ENCODE data around the gene TBX3.

- TF ChIP-seq EZH2 (IDR thresholded peaks at IDR 0.05; ENCODE audit: borderline replicate concordance, insufficient read depth, low read length, poor library complexity, severe bottlenecking) (no peak), POLR2AphosphoS5 (IDR thresholded peaks at IDR 0.05) (no peak), MXI1 (conservative IDR thresholded peaks at IDR 0.05; ENCODE audit: poor library complexity, severe bottlenecking) (no peak), RAD21 (conservative IDR thresholded peaks at IDR 0.05) (no peak), EP300 (conservative IDR thresholded peaks at IDR 0.05; ENCODE audit: poor library complexity, severe bottlenecking) (no peak), TAF1 (IDR thresholded peaks at IDR 0.05; ENCODE audit: low read depth) (no peak), SMC3 (conservative IDR thresholded peaks at IDR 0.05; ENCODE audit: poor library complexity) (no peak)
- TF ChIP-seq, protein P1, sequence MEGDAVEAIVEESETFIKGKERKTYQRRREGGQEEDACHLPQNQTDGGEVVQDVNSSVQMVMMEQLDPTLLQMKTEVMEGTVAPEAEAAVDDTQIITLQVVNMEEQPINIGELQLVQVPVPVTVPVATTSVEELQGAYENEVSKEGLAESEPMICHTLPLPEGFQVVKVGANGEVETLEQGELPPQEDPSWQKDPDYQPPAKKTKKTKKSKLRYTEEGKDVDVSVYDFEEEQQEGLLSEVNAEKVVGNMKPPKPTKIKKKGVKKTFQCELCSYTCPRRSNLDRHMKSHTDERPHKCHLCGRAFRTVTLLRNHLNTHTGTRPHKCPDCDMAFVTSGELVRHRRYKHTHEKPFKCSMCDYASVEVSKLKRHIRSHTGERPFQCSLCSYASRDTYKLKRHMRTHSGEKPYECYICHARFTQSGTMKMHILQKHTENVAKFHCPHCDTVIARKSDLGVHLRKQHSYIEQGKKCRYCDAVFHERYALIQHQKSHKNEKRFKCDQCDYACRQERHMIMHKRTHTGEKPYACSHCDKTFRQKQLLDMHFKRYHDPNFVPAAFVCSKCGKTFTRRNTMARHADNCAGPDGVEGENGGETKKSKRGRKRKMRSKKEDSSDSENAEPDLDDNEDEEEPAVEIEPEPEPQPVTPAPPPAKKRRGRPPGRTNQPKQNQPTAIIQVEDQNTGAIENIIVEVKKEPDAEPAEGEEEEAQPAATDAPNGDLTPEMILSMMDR (IDR thresholded peaks at IDR 0.05; ENCODE audit: poor library complexity, severe bottlenecking): no peak
- TF ChIP-seq, protein P2, sequence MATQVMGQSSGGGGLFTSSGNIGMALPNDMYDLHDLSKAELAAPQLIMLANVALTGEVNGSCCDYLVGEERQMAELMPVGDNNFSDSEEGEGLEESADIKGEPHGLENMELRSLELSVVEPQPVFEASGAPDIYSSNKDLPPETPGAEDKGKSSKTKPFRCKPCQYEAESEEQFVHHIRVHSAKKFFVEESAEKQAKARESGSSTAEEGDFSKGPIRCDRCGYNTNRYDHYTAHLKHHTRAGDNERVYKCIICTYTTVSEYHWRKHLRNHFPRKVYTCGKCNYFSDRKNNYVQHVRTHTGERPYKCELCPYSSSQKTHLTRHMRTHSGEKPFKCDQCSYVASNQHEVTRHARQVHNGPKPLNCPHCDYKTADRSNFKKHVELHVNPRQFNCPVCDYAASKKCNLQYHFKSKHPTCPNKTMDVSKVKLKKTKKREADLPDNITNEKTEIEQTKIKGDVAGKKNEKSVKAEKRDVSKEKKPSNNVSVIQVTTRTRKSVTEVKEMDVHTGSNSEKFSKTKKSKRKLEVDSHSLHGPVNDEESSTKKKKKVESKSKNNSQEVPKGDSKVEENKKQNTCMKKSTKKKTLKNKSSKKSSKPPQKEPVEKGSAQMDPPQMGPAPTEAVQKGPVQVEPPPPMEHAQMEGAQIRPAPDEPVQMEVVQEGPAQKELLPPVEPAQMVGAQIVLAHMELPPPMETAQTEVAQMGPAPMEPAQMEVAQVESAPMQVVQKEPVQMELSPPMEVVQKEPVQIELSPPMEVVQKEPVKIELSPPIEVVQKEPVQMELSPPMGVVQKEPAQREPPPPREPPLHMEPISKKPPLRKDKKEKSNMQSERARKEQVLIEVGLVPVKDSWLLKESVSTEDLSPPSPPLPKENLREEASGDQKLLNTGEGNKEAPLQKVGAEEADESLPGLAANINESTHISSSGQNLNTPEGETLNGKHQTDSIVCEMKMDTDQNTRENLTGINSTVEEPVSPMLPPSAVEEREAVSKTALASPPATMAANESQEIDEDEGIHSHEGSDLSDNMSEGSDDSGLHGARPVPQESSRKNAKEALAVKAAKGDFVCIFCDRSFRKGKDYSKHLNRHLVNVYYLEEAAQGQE (IDR thresholded peaks at IDR 0.05; ENCODE audit: borderline replicate concordance): no peak
Measured at GRCh38 chr12:114694436-114695304, 10.7 kb upstream of the TBX3 start.
